Measurements from ENCODE around the gene SLC66A2. TPM values are rescaled to one million over a fixed set of nuclear protein-coding genes. Genes with fewer than 3 reads are reported as not detected.

SLC66A2 gene
- total and polyA plus RNA-seq, 2 experiments from 2014 or later, result 33.1 to 67.0 TPM

DNA sequence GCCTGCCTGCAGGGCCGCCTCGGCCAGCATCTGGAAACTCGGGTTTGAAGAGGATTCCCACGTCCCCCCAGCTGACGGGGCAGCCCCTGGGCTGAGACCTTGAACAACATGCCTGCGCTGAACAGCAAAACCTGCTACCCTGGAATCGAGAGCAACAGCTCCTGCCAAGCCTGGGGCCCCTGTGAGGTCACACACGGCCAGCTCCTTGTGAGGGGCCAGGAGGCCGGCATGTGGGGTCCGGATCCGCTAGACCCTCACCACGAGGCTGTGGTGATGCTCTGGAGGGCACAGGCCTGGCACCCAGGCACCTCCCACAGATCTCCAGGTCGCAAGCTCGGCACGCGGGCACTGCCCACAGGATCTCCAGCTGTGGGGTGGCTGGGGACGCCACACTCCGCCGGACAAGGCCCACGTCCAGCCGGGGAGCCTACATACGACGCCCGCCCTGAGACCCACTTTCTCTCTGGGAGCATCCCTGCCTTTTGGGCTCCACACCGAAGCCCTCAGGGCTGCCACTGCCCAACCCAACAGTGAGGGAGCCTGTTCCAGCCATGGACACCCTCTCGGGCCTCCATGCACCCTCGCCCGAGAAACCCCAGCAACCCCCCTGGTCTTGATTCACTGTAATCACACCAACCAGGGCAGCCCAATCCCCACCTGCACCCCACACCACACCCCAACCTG is 34.1 kb downstream of the SLC66A2 start:
- H3K9me2 ChIP-seq (ENCODE audit: insufficient read depth), result no peaks in the 10 kb centered on the region
- no peaks in the 10 kb centered on the region for H3F3A ChIP-seq (ENCODE audit: insufficient read depth)
- H3K9ac ChIP-seq, result no peak overlapping the region
- no peak overlapping the region for H3K27ac ChIP-seq
- H4K20me1 ChIP-seq (ENCODE audit: insufficient read depth), result no peaks in the 10 kb centered on the region
- H3K79me2 ChIP-seq (ENCODE audit: insufficient read depth), result 0 out of 2 replicates have a peak, but pooled peaks cover 3% of the 10 kb centered on the region
- H3K4me2 ChIP-seq (ENCODE audit: unreplicated experiment), result no peak overlapping the region
- H3K4me3 ChIP-seq, result no peak overlapping the region
- no peaks in the 10 kb centered on the region for H3K4me1 ChIP-seq (ENCODE audit: insufficient read depth)
- in situ Hi-C loops (cut with MboI), result no loop called here
- TF ChIP-seq EZH2phosphoT487 (IDR thresholded peaks at IDR 0.05; ENCODE audit: insufficient read depth, low read depth), result no peak
- TF ChIP-seq EZH2 (IDR thresholded peaks at IDR 0.05; ENCODE audit: insufficient read depth, poor library complexity, severe bottlenecking), result no peak
- no peak overlapping the region for H2AFZ ChIP-seq
- no peaks in the 10 kb centered on the region; the same call in 1 of the 2 replicates for H3K36me3 ChIP-seq (ENCODE audit: low read depth)
- WGBS, 2 experiments (ENCODE audit: low coverage in 1 of 2, low lambda C conversion rate in 2 of 2, missing lambda C conversion rate in 2 of 2), result 95 to 96% methylated on average over 24 to 25 of the region's 28 CpGs
- H3K27me3 ChIP-seq (replicated peaks; ENCODE audit: insufficient read depth), result no peaks in the 10 kb centered on the region
- DNase-seq, result no peak
- H3K9me3 ChIP-seq (ENCODE audit: low read depth), result no peaks in the 10 kb centered on the region

DNA sequence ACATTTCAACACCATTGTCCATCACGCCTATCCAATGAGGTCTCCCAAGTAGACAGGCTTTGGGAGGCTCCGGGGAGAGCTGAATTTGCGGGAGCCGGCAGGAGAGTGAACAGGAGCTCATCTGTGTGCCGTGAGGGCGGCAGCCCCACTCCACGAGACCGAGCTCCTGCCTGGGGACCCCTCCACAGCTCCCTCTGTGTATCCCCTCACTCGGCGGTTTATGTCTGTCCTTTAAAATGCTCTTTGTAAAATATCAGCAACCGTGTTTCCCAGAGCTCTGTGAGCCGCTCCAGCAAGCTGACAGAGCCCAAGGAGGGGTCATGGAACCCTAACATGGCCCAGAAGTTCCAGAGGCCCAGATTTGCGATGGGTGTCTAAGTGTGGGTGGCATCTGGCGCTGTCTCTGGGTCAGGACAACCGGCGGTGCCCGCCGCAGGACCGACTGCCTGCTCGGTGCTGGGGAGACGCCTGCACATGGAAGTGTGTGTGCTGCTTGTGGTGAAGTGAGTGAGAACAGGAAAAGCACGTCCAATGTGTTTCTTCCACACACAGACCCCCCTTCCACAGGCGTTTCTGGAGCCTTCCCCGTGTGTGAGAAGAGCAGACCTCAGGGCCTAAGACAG is 34.8 kb downstream of the SLC66A2 start:
- 99% methylated on average over 23 to 24 of the region's 24 CpGs for WGBS, 2 experiments (ENCODE audit: low coverage in 1 of 2, low lambda C conversion rate in 2 of 2, missing lambda C conversion rate in 2 of 2)
- Histone ChIP-seq H3F3A (ENCODE audit: insufficient read depth) (no peaks in the 10 kb centered on the region), H3K9me2 (ENCODE audit: insufficient read depth) (no peaks in the 10 kb centered on the region), H3K27ac (no peak overlapping the region), H3K9ac (no peak overlapping the region), H3K27me3 (replicated peaks; ENCODE audit: insufficient read depth) (no peaks in the 10 kb centered on the region), H3K9me3 (ENCODE audit: low read depth) (no peaks in the 10 kb centered on the region), H3K36me3 (ENCODE audit: low read depth) (no peaks in the 10 kb centered on the region), H4K20me1 (ENCODE audit: insufficient read depth) (no peaks in the 10 kb centered on the region), H3K79me2 (ENCODE audit: insufficient read depth) (no peaks in the 10 kb centered on the region), H2AFZ (no peak overlapping the region), H3K4me1 (ENCODE audit: insufficient read depth) (no peaks in the 10 kb centered on the region), H3K4me2 (ENCODE audit: unreplicated experiment) (no peak overlapping the region), H3K4me3 (no peak overlapping the region)
- no peak for TF ChIP-seq EZH2 (IDR thresholded peaks at IDR 0.05; ENCODE audit: insufficient read depth, poor library complexity, severe bottlenecking)
- TF ChIP-seq EZH2phosphoT487 (IDR thresholded peaks at IDR 0.05; ENCODE audit: insufficient read depth, low read depth), result no peak
- no peak for DNase-seq
- in situ Hi-C loops (cut with MboI), result no loop called here

GRCh38 chr18:79916128-79916494 is 35.3 kb downstream of the SLC66A2 start:
- no peaks in the 10 kb centered on the region for H3K9me2 ChIP-seq (ENCODE audit: insufficient read depth)
- DNase-seq, result no peak
- H3K36me3 ChIP-seq (ENCODE audit: low read depth), result no peaks in the 10 kb centered on the region
- no peaks in the 10 kb centered on the region for H3K9me3 ChIP-seq (ENCODE audit: low read depth)
- H3F3A ChIP-seq (ENCODE audit: insufficient read depth), result no peaks in the 10 kb centered on the region
- no peak overlapping the region for H2AFZ ChIP-seq
- H3K4me3 ChIP-seq, result no peak overlapping the region
- H3K27ac ChIP-seq, result no peak overlapping the region
- no peak for TF ChIP-seq EZH2 (IDR thresholded peaks at IDR 0.05; ENCODE audit: insufficient read depth, poor library complexity, severe bottlenecking)
- TF ChIP-seq EZH2phosphoT487 (IDR thresholded peaks at IDR 0.05; ENCODE audit: insufficient read depth, low read depth), result no peak
- H4K20me1 ChIP-seq (ENCODE audit: insufficient read depth), result no peaks in the 10 kb centered on the region
- no peaks in the 10 kb centered on the region for H3K27me3 ChIP-seq (replicated peaks; ENCODE audit: insufficient read depth)
- in situ Hi-C loops (cut with MboI), result no loop called here
- WGBS, 2 experiments (ENCODE audit: low coverage in 1 of 2, low lambda C conversion rate in 2 of 2, missing lambda C conversion rate in 2 of 2), result 80 to 93% methylated on average over 9 to 26 of the region's 26 CpGs
- H3K9ac ChIP-seq, result no peak overlapping the region
- H3K79me2 ChIP-seq (ENCODE audit: insufficient read depth), result no peaks in the 10 kb centered on the region
- H3K4me1 ChIP-seq (ENCODE audit: insufficient read depth), result no peaks in the 10 kb centered on the region
- no peak overlapping the region for H3K4me2 ChIP-seq (ENCODE audit: unreplicated experiment)

DNA sequence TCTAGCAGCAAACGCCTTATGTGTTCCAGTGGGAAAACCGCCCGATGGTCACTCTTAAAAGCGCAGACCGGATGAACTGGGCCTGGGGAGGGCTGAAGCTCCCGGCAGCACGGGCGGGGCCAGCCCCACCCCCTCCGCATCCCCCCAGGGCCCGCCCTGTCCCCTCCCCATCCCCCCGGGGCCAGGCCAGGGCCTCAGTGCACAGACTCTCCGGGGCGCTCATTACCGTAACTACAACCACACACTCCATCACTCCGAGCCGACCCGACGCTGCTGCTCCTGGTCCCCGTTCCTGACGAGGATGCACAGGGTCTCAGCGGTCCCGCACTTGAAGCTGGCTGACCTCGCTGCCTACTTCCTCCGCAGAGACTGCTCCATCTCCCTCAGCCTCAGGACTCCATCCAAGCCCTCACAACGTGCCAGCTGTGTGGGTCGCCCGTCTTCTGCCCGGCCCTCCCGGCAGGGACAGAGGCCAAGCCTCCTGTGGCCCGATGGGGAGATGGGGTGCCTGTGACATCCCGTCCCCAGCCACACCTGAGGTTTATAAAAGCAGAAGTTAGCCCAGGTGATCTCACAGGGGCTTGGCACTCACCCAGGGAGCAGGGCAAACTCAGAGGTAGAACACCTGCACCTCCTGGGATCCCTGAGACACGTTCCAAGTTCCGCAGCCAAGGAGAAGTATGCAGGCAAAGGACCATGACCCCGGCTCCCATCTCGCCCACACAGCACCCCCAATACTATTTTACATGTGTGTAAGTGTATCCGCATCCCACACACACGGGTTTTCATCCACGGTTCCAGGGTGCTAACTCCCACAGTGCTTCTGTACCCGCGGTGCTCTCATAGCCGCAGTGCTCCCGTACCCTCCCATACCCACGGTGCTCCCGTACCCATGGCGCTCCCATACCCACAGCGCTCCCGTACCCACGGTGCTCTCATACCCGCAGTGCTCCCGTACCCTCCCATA is 36.0 kb downstream of the SLC66A2 start:
- H4K20me1 ChIP-seq (ENCODE audit: insufficient read depth), result no peaks in the 10 kb centered on the region
- no peak overlapping the region for H3K4me2 ChIP-seq (ENCODE audit: unreplicated experiment)
- no peak overlapping the region for H3K27ac ChIP-seq
- peaks cover 5% of the 10 kb centered on the region; the same call in 1 of the 2 replicates for H3K79me2 ChIP-seq (ENCODE audit: insufficient read depth)
- TF ChIP-seq EZH2 (IDR thresholded peaks at IDR 0.05; ENCODE audit: insufficient read depth, poor library complexity, severe bottlenecking) (no peak), EZH2phosphoT487 (IDR thresholded peaks at IDR 0.05; ENCODE audit: insufficient read depth, low read depth) (no peak)
- in situ Hi-C loops (cut with MboI), result no loop called here
- no peak overlapping the region for H3K4me3 ChIP-seq
- DNase-seq, result no peak
- no peaks in the 10 kb centered on the region for H3K36me3 ChIP-seq (ENCODE audit: low read depth)
- H3K27me3 ChIP-seq (replicated peaks; ENCODE audit: insufficient read depth), result no peaks in the 10 kb centered on the region
- H3F3A ChIP-seq (ENCODE audit: insufficient read depth), result no peaks in the 10 kb centered on the region
- 98% methylated on average over 31 to 50 of the region's 50 CpGs for WGBS, 2 experiments (ENCODE audit: low coverage in 1 of 2, low lambda C conversion rate in 2 of 2, missing lambda C conversion rate in 2 of 2)
- H3K4me1 ChIP-seq (ENCODE audit: insufficient read depth), result no peaks in the 10 kb centered on the region
- no peak overlapping the region for H2AFZ ChIP-seq
- no peaks in the 10 kb centered on the region for H3K9me2 ChIP-seq (ENCODE audit: insufficient read depth)
- H3K9ac ChIP-seq, result no peak overlapping the region
- no peaks in the 10 kb centered on the region for H3K9me3 ChIP-seq (ENCODE audit: low read depth)

Measured in GM23248 (cell line).